B cell (primary cell): ENCODE results near the gene TTC23L.

Experiments used
- EZH2 ChIP-seq: IDR thresholded peaks from 2 replicates; pipeline ENCODE4 v1.6.1; 2012; ENCODE audit warnings: borderline replicate concordance, low read depth, mild to moderate bottlenecking, moderate library complexity, low read length; ENCODE audit not compliant: insufficient read depth, poor library complexity, severe bottlenecking
- TF ChIP-seq, protein P1 (sequence below): fragments of 200-600 bp; IDR thresholded peaks from one replicate; pipeline ENCODE4 v1.8.0; 2022; ENCODE audit warnings: antibody characterized with exemption, mild to moderate bottlenecking

- TF ChIP-seq, protein P1, sequence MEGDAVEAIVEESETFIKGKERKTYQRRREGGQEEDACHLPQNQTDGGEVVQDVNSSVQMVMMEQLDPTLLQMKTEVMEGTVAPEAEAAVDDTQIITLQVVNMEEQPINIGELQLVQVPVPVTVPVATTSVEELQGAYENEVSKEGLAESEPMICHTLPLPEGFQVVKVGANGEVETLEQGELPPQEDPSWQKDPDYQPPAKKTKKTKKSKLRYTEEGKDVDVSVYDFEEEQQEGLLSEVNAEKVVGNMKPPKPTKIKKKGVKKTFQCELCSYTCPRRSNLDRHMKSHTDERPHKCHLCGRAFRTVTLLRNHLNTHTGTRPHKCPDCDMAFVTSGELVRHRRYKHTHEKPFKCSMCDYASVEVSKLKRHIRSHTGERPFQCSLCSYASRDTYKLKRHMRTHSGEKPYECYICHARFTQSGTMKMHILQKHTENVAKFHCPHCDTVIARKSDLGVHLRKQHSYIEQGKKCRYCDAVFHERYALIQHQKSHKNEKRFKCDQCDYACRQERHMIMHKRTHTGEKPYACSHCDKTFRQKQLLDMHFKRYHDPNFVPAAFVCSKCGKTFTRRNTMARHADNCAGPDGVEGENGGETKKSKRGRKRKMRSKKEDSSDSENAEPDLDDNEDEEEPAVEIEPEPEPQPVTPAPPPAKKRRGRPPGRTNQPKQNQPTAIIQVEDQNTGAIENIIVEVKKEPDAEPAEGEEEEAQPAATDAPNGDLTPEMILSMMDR, result no peak
- TF ChIP-seq EZH2, result no peak
These were observed 12.6 kb upstream of the TTC23L start for GRCh38 chr5:34826347-34826746.
